ENCODE measurements around the gene LPP.

LPP gene

GRCh38 chr3:188662214-188662613, 508.3 kb downstream of the LPP start:
- no peak for FAIRE-seq

- no peak for FAIRE-seq
Measured at GRCh38 chr3:188662795-188663194, 508.8 kb downstream of the LPP start.

- no peak for FAIRE-seq
Measured at GRCh38 chr3:188663839-188664238, 509.9 kb downstream of the LPP start.

GRCh38 chr3:188664795-188665194, 510.8 kb downstream of the LPP start:
- no peak for FAIRE-seq

- FAIRE-seq, result no peak
Measured at GRCh38 chr3:188667926-188668325, 514.0 kb downstream of the LPP start.

GRCh38 chr3:188670446-188670845, 516.5 kb downstream of the LPP start:
- FAIRE-seq, result no peak

- FAIRE-seq, result no peak
Measured at GRCh38 chr3:188671971-188672370, 518.0 kb downstream of the LPP start.

GRCh38 chr3:188672840-188673239, 518.9 kb downstream of the LPP start:
- FAIRE-seq, result no peak

GRCh38 chr3:188673646-188674186, 519.8 kb downstream of the LPP start:
- no peak for FAIRE-seq

GRCh38 chr3:188674595-188674994, 520.6 kb downstream of the LPP start:
- FAIRE-seq, result no peak

GRCh38 chr3:188677344-188677743, 523.4 kb downstream of the LPP start:
- FAIRE-seq, result no peak

GRCh38 chr3:188680189-188680588, 526.2 kb downstream of the LPP start:
- no peak for FAIRE-seq

- no peak for FAIRE-seq
Measured at GRCh38 chr3:188680605-188681004, 526.6 kb downstream of the LPP start.

- no peak for FAIRE-seq
Measured at GRCh38 chr3:188682316-188682715, 528.4 kb downstream of the LPP start.

GRCh38 chr3:188683032-188683521, 529.1 kb downstream of the LPP start:
- FAIRE-seq, result no peak

GRCh38 chr3:188684276-188684675, 530.3 kb downstream of the LPP start:
- FAIRE-seq, result no peak

GRCh38 chr3:188685789-188686188, 531.8 kb downstream of the LPP start:
- no peak for FAIRE-seq

- no peak for FAIRE-seq
Measured at GRCh38 chr3:188686324-188686723, 532.4 kb downstream of the LPP start.

- no peak for FAIRE-seq
Measured at GRCh38 chr3:188687389-188687788, 533.4 kb downstream of the LPP start.

GRCh38 chr3:188689101-188689574, 535.2 kb downstream of the LPP start:
- no peak for FAIRE-seq

GRCh38 chr3:188690064-188690463, 536.1 kb downstream of the LPP start:
- FAIRE-seq, result no peak

GRCh38 chr3:188691004-188691403, 537.0 kb downstream of the LPP start:
- FAIRE-seq, result no peak

GRCh38 chr3:188691665-188692064, 537.7 kb downstream of the LPP start:
- no peak for FAIRE-seq

GRCh38 chr3:188692700-188693099, 538.7 kb downstream of the LPP start:
- no peak for FAIRE-seq

- FAIRE-seq, result no peak
Measured at GRCh38 chr3:188693435-188693834, 539.5 kb downstream of the LPP start.
